Measurements from ENCODE around the gene GLS. TPM values are rescaled to one million over a fixed set of nuclear protein-coding genes. Genes with fewer than 3 reads are reported as not detected.

GLS gene
- total and polyA plus RNA-seq, 9 of the 15 experiments (the other 6 are each of a cell fraction or from before 2014, with no cell fraction given), result 13.7 to 77.5 (median 48.2) TPM

- POLR2A ChIA-PET, result interaction anchor here (0.6 to 1.2 kb wide), 7 partner anchors 8 to 173 kb away, joined by 3 to 5 read pairs (median 3); no protein-coding TSS in a partner anchor
- peak; percentile 85 for FAIRE-seq
- Histone ChIP-seq H2AFZ (ENCODE audit: low read depth, low read length) (peak within 1 kb of the TSS; percentile 93), H3K4me1 (replicated peaks in 1 of 2; ENCODE audit: control insufficient read depth in 2 of 2, insufficient read depth in 2 of 2, low read length in 2 of 2) (peaks cover 5 to 8% of the 10 kb centered on the region in 2 experiments), H3K9me1 (ENCODE audit: control insufficient read depth, insufficient read depth, low read length) (no peaks in the 10 kb centered on the region), H3K79me2 (ENCODE audit: control insufficient read depth, insufficient read depth, low read length) (peaks cover 24% of the 10 kb centered on the region), H3K4me2 (ENCODE audit: insufficient read depth, low read length) (peak within 1 kb of the TSS; percentile 96), H3K4me3 (peak within 1 kb of the TSS; percentile 92), H4K20me1 (replicated peaks; ENCODE audit: control insufficient read depth, insufficient read depth, low read length) (no peaks in the 10 kb centered on the region), H3K9me3 (replicated peaks; ENCODE audit: control insufficient read depth, insufficient read depth, low read depth, low read length) (no peaks in the 10 kb centered on the region), H3K27me3 (ENCODE audit: control insufficient read depth in 2 of 2, insufficient read depth in 2 of 2, low read length in 2 of 2) (no peaks in the 10 kb centered on the region), H3K36me3 (ENCODE audit: control insufficient read depth, insufficient read depth, low read length) (peaks cover 30% of the 10 kb centered on the region), H3K9ac (ENCODE audit: insufficient read depth in 1 of 2, low read depth in 2 of 2, low read length in 2 of 2) (peak within 1 kb of the TSS; percentile 87 to 97), H3K27ac (ENCODE audit: extremely low read depth, low read depth, low read length) (peak within 1 kb of the TSS; percentile 92)
- CTCF ChIA-PET (ENCODE audit: low intra/inter-chr PET ratio), result no interaction called here
- no TSS peak for BruUV-seq (replicated peaks)
- peak; percentile 97 for ATAC-seq
- intact Hi-C loops (cut with micrococcal nuclease) (no loop called here), in situ Hi-C loops (cut with MboI) (no loop called here)
- DNase-seq (ENCODE audit: extremely low read depth in 1 of 4, low spot score in 3 of 4), result peak; percentile 91 to 98 (median 92)
- WGBS (ENCODE audit: insufficient coverage, low coverage, missing lambda C conversion rate), result 0% methylated on average over 30 of the region's 68 CpGs
- TF ChIP-seq DIDO1 (tag; IDR thresholded peaks at IDR 0.05; ENCODE audit: low read depth) (no peak), ID3 (CRISPR knock-in tag; IDR thresholded peaks at IDR 0.05) (no peak), ID3 (tag; IDR thresholded peaks at IDR 0.05) (peak; percentile 33; the same call in 1 of the 2 replicates), FOXJ3 (CRISPR knock-in tag; IDR thresholded peaks at IDR 0.05) (no peak), ZKSCAN8 (CRISPR knock-in tag; IDR thresholded peaks at IDR 0.05) (no peak), HIVEP1 (CRISPR knock-in tag; IDR thresholded peaks at IDR 0.05) (0 out of 2 replicates have a peak, but pooled peaks have one; percentile 39), POU5F1 (IDR thresholded peaks at IDR 0.05; ENCODE audit: borderline replicate concordance, low read depth, low read length, partially characterized antibody) (no peak), DACH1 (IDR thresholded peaks at IDR 0.05; ENCODE audit: partially characterized antibody) (peak; percentile 15), PCBP1 (IDR thresholded peaks at IDR 0.05; ENCODE audit: low read depth, low read length, poor library complexity, severe bottlenecking) (no peak), ZNF274 (IDR thresholded peaks at IDR 0.05; ENCODE audit: borderline replicate concordance, low read depth, low read length) (peak; percentile 45; the same call in 1 of the 2 replicates), SMARCB1 (IDR thresholded peaks at IDR 0.05; ENCODE audit: insufficient read length, low read depth) (no peak), ZNF511 (CRISPR knock-in tag; IDR thresholded peaks at IDR 0.05) (0 out of 2 replicates have a peak, but pooled peaks have one; percentile 38), EWSR1 (IDR thresholded peaks at IDR 0.05; ENCODE audit: borderline replicate concordance, low read depth, partially characterized antibody) (no peak), YY1 (IDR thresholded peaks at IDR 0.05; ENCODE audit: borderline replicate concordance in 1 of 3, control insufficient read depth in 1 of 3, extremely low read depth in 1 of 3, insufficient read depth in 3 of 3, insufficient read length in 1 of 3, insufficient replicate concordance in 2 of 3, low read depth in 1 of 3, low read length in 2 of 3) (peak in 1 of 3 experiments; percentile 45), KLF1 (tag; IDR thresholded peaks at IDR 0.05) (no peak), BDP1 (IDR thresholded peaks at IDR 0.05; ENCODE audit: insufficient read depth, insufficient read length) (no peak), ZFX (CRISPR knock-in tag; IDR thresholded peaks at IDR 0.05) (peak; percentile 40; the same call in 1 of the 2 replicates), NBN (IDR thresholded peaks at IDR 0.05; ENCODE audit: low read depth) (no peak)
These were observed 133.5 kb downstream of the GLS start, which contains the start of gene STAT1 for GRCh38 chr2:191013932-191014652. Gene STAT1, minus strand, starts transcription at chr2:191014171. Its CDS starts 4,168 bp downstream, at chr2:191010003.

Measured in K562 (cell line).